ENCODE measurements around the gene DAB2. TPM values are rescaled to one million over a fixed set of nuclear protein-coding genes. Genes with fewer than 3 reads are reported as not detected.

The DAB2 gene
- total and polyA plus RNA-seq, 2 of the 8 experiments (the other 6 are each of a cell fraction or from before 2014, with no cell fraction given): 2.6 to 4.9 TPM

GRCh38 chr5:39451276-39451941 lies 26.6 kb upstream of the DAB2 start:
- Histone ChIP-seq H3K4me2 (ENCODE audit: insufficient read depth in 1 of 2, low read depth in 2 of 2, low read length in 2 of 2) (no peak overlapping the region), H2BK12ac (ENCODE audit: low read depth, low read length) (no peak overlapping the region), H3K18ac (ENCODE audit: extremely low read depth, low read length) (no peak overlapping the region), H3K79me2 (ENCODE audit: control insufficient read depth in 1 of 2, insufficient read depth in 2 of 2, low read length in 2 of 2) (no peaks in the 10 kb centered on the region), H4K5ac (ENCODE audit: insufficient read length, low read depth, low read length) (no peak overlapping the region), H3K23ac (ENCODE audit: insufficient read length) (no peak overlapping the region), H3K27ac (ENCODE audit: low read depth, low read length) (no peak overlapping the region), H4K20me1 (replicated peaks in 1 of 2; ENCODE audit: control insufficient read depth in 1 of 2, insufficient read depth in 2 of 2, low read length in 2 of 2) (no peaks in the 10 kb centered on the region), H3K36me3 (ENCODE audit: control insufficient read depth in 2 of 4, insufficient read depth in 4 of 4, low read length in 3 of 4) (no peaks in the 10 kb centered on the region), H2AK5ac (ENCODE audit: low read depth, low read length) (no peak overlapping the region), H4K8ac (ENCODE audit: extremely low read depth, insufficient read depth, low read length) (no peak overlapping the region), H2BK20ac (ENCODE audit: low read length) (no peak overlapping the region), H3K79me1 (ENCODE audit: low read depth, low read length) (no peaks in the 10 kb centered on the region), H4K91ac (replicated peaks; ENCODE audit: insufficient read length, low read length) (no peak overlapping the region), H3K9me3 (ENCODE audit: insufficient read depth in 2 of 2, low read depth in 1 of 2, low read length in 1 of 2) (no peaks in the 10 kb centered on the region), H3K4me3 (ENCODE audit: extremely low read depth in 1 of 4, insufficient read depth in 2 of 4, low read depth in 3 of 4, low read length in 4 of 4) (no peak overlapping the region), H3K56ac (replicated peaks; ENCODE audit: insufficient read length, low read depth, low read length) (no peak overlapping the region), H3K27me3 (replicated peaks in 1 of 4; ENCODE audit: control insufficient read depth in 3 of 4, extremely low read depth in 1 of 4, insufficient read depth in 3 of 4, low read length in 3 of 4) (no peaks in the 10 kb centered on the region), H3K23me2 (ENCODE audit: low read depth, low read length) (no peaks in the 10 kb centered on the region), H3K4ac (replicated peaks; ENCODE audit: insufficient read length, low read depth, low read length) (no peak overlapping the region), H3K4me1 (replicated peaks in 1 of 4; ENCODE audit: control insufficient read depth in 3 of 4, insufficient read depth in 4 of 4, low read length in 3 of 4) (no peaks in the 10 kb centered on the region), H2AFZ (ENCODE audit: low read length) (no peak overlapping the region), H3K14ac (ENCODE audit: insufficient read length) (no peak overlapping the region), H2BK15ac (ENCODE audit: low read length) (no peak overlapping the region), H3K9ac (replicated peaks in 1 of 4; ENCODE audit: extremely low read depth in 1 of 4, low read depth in 3 of 4, low read length in 3 of 4) (no peak overlapping the region), H2BK5ac (ENCODE audit: low read depth, low read length) (no peak overlapping the region), H2BK120ac (replicated peaks; ENCODE audit: low read depth, low read length) (no peak overlapping the region)
- FAIRE-seq (no peak), DNase-seq (ENCODE audit: low read depth in 1 of 2, low spot score in 2 of 2) (no peak)
- CTCF ChIA-PET (ENCODE audit: partially characterized antibody): no interaction called here
- no peak for TF ChIP-seq CEBPB (IDR thresholded peaks at IDR 0.05; ENCODE audit: low read depth, low read length)
- TF ChIP-seq CTCF (IDR thresholded peaks at IDR 0.05; ENCODE audit: control extremely low read depth in 1 of 3, insufficient read depth in 1 of 3, low read depth in 1 of 3, low read length in 3 of 3): no peak
- TF ChIP-seq BCL11A (IDR thresholded peaks at IDR 0.05; ENCODE audit: low read depth in 2 of 2, low read length in 2 of 2): no peak
- no peak for TF ChIP-seq MAX (IDR thresholded peaks at IDR 0.05)
- TF ChIP-seq ASH2L (IDR thresholded peaks at IDR 0.05; ENCODE audit: low read length): no peak
- no peak for TF ChIP-seq SUZ12 (IDR thresholded peaks at IDR 0.05; ENCODE audit: low read length)
- TF ChIP-seq NRF1 (IDR thresholded peaks at IDR 0.05; ENCODE audit: low read depth, low read length): no peak
- WGBS, 2 experiments (ENCODE audit: extremely low coverage in 1 of 2, insufficient coverage in 1 of 2, insufficient read length in 1 of 2, insufficient replicate concordance in 2 of 2, low coverage in 1 of 2, low lambda C conversion rate in 2 of 2, missing lambda C conversion rate in 1 of 2): 93% methylated on average over 2 of the region's 2 CpGs; no CpG with 5 or more reads in 1 of the 2 experiments
- POLR2A ChIA-PET (ENCODE audit: partially characterized antibody): no interaction called here
